HG03064 (cell line): Measurements from ENCODE around the gene SLC25A29.

Experiments
- ATAC-seq: cut with Tn5 transposase; IDR thresholded peaks from one replicate; pipeline ENCODE4 v1.9.1; 2021; ENCODE audit warnings: low read depth; ENCODE audit not compliant: unreplicated experiment

Gene SLC25A29

GRCh38 chr14:100332071-100332639 is 25.9 kb upstream of the SLC25A29 start:
- no peak for ATAC-seq

- ATAC-seq: no peak
Observed at GRCh38 chr14:100330388-100330931, 24.2 kb upstream of the SLC25A29 start.

GRCh38 chr14:100330007-100330344 is 23.7 kb upstream of the SLC25A29 start:
- ATAC-seq: no peak

GRCh38 chr14:100329233-100330006 is 23.2 kb upstream of the SLC25A29 start:
- ATAC-seq: no peak

GRCh38 chr14:100328495-100329163 is 22.4 kb upstream of the SLC25A29 start:
- no peak for ATAC-seq

- ATAC-seq: no peak
Observed at GRCh38 chr14:100327128-100327527, 20.9 kb upstream of the SLC25A29 start.

GRCh38 chr14:100325958-100326357 is 19.7 kb upstream of the SLC25A29 start:
- ATAC-seq: no peak

GRCh38 chr14:100325231-100325632 is 19.0 kb upstream of the SLC25A29 start:
- ATAC-seq: no peak

GRCh38 chr14:100323942-100324307 is 17.7 kb upstream of the SLC25A29 start:
- ATAC-seq: no peak

GRCh38 chr14:100323121-100323941 is 17.1 kb upstream of the SLC25A29 start, which contains the start of gene SLC25A47:
Gene SLC25A47, plus strand, starts transcription at chr14:100323339. Its CDS starts 76 bp downstream, at chr14:100323415.
- no peak for ATAC-seq

GRCh38 chr14:100322138-100322957 is 16.1 kb upstream of the SLC25A29 start:
- no peak for ATAC-seq

GRCh38 chr14:100321473-100322137 is 15.4 kb upstream of the SLC25A29 start:
- ATAC-seq: no peak

- no peak for ATAC-seq
Observed at GRCh38 chr14:100320157-100320856, 14.1 kb upstream of the SLC25A29 start.

- ATAC-seq: peak; percentile 78
Observed at GRCh38 chr14:100317912-100318808, 11.9 kb upstream of the SLC25A29 start.

GRCh38 chr14:100317389-100317788 is 11.1 kb upstream of the SLC25A29 start:
- no peak for ATAC-seq

GRCh38 chr14:100314724-100315123 is 8.5 kb upstream of the SLC25A29 start:
- no peak for ATAC-seq

GRCh38 chr14:100313464-100314230 is 7.4 kb upstream of the SLC25A29 start:
- no peak for ATAC-seq
